Stimulated activated CD8-positive, alpha-beta memory T cell treated with anti-CD3 and anti-CD28 coated beads, Interleukin-7, amount 100 ng/mL, for 48 hours (primary cell): ENCODE measurements around the gene LRRC38.
"Not testable (repeated sequence)": the region's sequence is repeated elsewhere in the genome, so short reads cannot be mapped to it uniquely, and the experiment has no call there.

Experiments
- DNase-seq, 2 donors: peaks; one replicate each; pipeline ENCODE4 v3.0.0-alpha.2; 2020; ENCODE audit warnings: low read depth in 1 of 2; ENCODE audit errors: extremely low read depth in 1 of 2

LRRC38 gene

GRCh38 chr1:13469343-13469742, 44.5 kb downstream of the LRRC38 start:
- no peak for DNase-seq

- DNase-seq, result no peak
Observed at GRCh38 chr1:13465515-13465914, 48.3 kb downstream of the LRRC38 start.

DNA sequence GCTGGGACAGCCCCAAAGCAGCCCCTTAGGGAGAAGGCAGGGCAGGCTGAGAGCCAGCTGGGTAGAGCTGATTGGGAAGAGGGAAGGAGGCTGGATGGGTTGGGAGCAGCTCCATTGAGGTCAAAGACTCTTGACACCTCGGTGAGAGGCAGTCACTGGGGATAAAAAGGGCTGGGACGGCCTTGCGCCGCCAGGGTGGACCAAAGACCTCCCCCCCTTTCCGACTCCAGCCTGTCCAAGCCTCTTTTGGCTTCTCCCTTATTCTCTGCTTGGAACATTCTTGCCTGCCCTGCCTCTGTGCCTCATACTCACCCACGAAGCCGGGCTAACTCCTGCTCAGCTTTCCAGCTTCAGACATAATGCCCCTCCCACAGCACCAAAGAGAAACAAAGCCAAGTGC, 51.1 kb downstream of the LRRC38 start:
- DNase-seq, result no peak

- DNase-seq, result no peak
Observed at GRCh38 chr1:13461977-13462376, 51.8 kb downstream of the LRRC38 start.

GRCh38 chr1:13456904-13457532, 56.8 kb downstream of the LRRC38 start:
- DNase-seq, result no peak

DNA sequence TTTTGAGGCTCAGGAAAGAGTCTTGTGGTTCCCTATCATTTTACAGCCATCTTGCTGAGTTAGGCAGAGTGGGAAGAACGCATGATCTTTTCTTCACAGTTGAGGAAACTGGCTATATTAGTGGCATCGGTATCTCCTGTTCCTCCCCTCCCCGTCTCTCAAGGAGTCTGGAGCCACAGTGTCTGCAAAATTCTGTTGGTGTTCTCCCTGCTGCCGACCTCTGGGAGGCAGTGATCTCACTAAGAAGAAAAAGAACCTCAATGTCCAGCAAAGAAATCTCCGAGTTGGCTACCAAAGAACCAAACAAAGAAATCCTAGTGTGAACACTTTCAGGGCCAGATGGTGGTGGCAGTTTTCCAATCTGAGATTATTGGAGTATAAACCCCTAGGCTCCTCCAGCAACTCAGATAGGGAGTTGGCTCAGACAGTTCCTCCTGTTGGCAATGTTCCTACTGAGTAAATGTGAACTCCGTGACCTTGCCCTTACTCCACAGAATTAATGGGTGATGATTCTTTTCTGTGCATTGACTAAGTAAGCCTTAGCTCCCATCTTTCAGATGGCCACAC, 62.3 kb downstream of the LRRC38 start:
- no peak for DNase-seq

DNA sequence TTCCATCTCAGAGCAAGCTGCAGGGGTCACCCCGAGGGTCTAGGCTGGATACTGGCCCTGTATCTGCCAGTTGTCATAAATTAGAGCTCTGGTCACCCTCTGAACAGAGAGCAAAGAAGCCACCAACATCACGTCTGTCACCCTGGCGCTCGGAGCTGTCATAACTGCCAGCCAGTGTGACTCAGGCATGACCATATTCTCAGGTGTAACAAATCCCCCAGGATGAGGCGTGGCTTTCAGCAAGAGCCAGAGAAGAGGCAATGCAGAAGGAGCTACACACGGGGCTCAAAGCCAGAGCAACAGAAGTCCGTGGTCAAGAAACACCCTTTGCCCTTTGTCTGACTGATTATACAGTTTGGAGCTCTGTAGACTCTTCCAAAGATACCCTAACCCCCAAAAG, 63.6 kb downstream of the LRRC38 start:
- no peak for DNase-seq

DNA sequence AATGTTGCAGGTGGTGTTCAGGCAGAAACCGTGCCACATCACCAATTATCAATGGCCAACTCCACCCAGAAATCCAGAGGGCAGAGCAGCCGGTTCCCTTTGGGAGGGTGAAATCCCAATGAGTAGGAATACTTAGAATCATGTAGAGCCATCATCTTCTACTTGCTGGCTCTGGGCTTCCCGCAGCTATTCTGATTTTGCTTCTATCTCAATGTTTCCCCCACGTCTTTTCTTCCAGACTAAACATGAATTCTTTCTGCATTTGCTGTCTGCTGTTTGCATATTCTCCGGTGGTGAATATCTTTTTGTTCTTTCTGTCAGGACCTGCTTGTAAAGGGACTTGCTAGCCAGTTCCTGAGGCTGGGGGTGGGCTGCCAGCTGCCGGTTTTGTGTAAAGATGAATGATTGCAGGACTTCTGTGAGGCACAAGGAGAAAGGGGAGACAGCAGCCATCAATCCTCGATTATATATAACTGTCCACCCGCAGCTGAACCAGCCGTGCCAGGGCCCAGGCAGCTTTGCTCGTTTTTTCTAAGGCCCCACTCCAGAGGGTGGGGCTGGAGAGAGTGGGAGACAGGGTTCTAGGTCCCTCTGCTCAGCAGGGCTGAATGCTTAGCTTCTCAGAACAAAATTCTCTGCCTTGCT, 70.3 kb downstream of the LRRC38 start:
- DNase-seq, result no peak

DNA sequence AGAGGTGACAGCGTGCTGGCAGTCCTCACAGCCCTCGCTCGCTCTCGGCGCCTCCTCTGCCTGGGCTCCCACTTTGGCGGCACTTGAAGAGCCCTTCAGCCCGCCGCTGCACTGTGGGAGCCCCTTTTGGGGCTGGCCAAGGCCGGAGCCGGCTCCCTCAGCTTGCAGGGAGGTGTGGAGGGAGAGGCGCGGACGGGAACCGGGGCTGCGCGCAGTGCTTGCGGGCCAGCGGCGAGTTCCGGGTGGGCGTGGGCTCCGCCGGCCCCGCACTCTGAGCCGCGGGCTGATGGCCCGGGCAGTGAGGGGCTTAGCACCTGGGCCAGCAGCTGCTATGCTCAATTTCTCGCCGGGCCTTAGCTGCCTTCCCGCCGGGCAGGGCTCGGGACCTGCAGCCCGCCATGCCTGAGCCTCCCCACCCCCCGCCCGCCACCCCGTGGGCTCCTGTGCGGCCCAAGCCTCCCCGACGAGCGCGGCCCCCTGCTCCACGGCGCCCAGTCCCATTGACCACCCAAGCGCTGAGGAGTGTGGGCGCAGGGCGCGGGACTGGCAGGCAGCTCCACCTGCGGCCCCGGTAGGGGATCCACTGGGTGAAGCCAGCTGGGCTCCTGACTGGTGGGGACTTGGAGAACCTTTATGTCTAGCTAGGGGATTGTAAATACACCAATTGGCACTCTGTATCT, 74.6 kb downstream of the LRRC38 start:
- not testable (repeated sequence) for DNase-seq

DNA sequence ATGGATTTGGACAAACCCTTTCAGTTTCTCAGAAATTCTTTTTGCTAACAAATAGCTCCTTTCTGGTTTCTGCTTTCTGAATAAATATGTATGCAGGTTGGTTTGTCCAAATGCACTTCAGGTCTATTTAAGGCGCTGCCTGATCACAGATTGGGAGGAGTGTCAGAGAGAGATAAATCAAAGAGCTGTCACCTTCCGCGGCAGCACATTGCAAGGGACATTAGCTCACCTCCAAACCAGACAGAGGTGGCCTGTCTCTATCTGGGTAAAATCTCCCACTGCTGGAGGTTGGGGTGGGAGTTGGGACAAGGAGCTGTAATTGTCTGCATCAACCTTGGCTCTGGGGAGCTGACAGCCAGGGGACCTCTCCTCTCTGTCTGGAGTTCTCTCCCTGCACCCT, 78.3 kb downstream of the LRRC38 start:
- no peak for DNase-seq

DNA sequence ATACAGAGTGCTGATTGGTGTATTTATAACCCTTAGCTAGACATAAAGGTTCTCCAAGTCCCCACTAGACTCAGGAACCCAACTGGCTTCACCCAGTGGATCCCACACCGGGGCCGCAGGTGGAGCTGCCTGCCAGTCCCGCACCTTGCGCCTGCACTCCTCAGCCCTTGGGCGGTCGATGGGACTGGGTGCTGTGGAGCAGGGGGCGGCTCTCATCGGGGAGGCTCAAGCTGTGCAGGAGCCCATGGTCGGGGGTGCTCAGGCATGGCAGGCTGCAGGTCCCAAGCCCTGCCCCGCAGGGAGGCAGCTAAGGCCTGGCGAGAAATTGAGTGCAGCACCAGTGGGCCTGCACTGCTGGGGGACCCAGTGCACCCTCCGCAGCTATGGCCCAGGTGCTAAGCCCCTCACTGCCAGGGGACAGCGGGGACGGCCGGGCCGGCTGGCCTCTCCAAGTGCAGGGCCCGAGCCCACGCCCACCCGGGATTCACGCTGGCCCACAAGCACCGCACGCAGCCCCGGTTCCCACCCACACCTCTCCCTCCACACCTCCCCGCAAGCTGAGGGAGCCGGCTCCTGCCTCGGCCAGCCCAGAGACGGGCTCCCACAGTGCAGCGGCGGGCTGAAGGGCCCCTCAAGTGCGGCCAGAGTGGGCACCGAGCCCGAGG, 80.0 kb downstream of the LRRC38 start:
- DNase-seq, result not testable (repeated sequence)

DNA sequence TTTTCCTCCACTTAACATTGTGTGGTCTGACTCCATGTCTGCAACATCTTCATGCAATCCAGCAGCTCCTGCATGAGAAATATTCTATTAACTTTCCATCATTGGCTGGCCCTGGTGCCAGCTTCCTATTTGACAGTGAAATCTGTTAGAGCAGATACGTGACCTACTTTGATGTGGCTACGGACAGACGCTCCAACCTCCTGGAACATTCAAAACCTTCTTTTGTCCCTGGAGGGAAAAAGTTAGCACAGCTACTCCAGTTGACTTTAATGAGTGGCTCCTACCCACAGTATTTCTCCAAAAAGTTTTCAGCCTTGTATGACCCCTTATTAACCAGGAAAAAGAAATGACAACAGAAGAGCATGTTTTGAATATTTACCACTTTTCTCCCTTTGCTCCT, 81.6 kb downstream of the LRRC38 start:
- no peak for DNase-seq

DNA sequence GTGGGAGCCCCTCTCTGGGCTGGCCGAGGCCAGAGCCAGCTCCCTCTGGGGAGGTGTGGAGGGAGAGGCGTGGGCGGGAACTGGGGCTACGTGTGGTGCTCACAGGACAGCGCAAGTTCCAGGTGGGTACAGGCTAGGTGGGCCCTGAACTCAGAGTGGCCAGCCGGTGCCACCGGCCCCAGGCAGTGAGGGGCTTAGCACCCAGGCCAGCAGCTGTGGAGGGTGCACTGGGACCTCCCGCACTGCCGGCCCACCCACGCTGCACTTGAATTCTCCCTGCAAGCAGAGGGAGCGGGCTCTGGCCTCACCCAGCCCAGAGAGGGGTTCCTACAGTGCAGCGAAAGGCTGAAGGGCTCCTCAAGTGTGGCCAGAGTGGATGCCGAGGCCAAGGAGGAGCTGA, 83.3 kb downstream of the LRRC38 start:
- DNase-seq, result no peak
